Keratinocyte (primary cell): ENCODE measurements around the gene ATL2. TPM values are rescaled to one million over a fixed set of nuclear protein-coding genes. Genes with fewer than 3 reads are reported as not detected.

Experiments
- DNase-seq: peaks from one replicate; pipeline ENCODE4 v3.0.0-alpha.2; 2011; ENCODE audit warnings: low read depth, missing footprints, low spot score
- FAIRE-seq: peaks from 2 replicates; lab custom pipeline; 2011; peaks lifted over from hg19 to GRCh38; lab: Jason Lieb, UNC
- H2AFZ ChIP-seq: 2 replicates; pipeline ENCODE4 v1.6.0; 2012; ENCODE audit warnings: low read length, control low read depth, inconsistent platforms; ENCODE audit not compliant: control insufficient read depth
- H3K27ac ChIP-seq: 2 replicates; pipeline ENCODE4 v1.5.1; 2011; ENCODE audit warnings: low read length; ENCODE audit not compliant: control insufficient read depth, insufficient read depth
- H3K27me3 ChIP-seq: 3 replicates; pipeline ENCODE4 v1.6.0; 2011; ENCODE audit warnings: low read length; ENCODE audit not compliant: control insufficient read depth, insufficient read depth; ENCODE audit errors: extremely low read depth
- H3K36me3 ChIP-seq, 2 experiments: 2 replicates in 1 of 2; 3 replicates in 1 of 2; pipeline ENCODE4 v1.5.1; 2011; ENCODE audit warnings: low read length in 2 of 2, mild to moderate bottlenecking in 1 of 2; ENCODE audit not compliant: control insufficient read depth in 2 of 2, insufficient read depth in 2 of 2; ENCODE audit errors: extremely low read depth in 1 of 2
- H3K4me1 ChIP-seq: 3 replicates; pipeline ENCODE4 v1.5.1; 2011; ENCODE audit warnings: low read length; ENCODE audit not compliant: control insufficient read depth, insufficient read depth; ENCODE audit errors: extremely low read depth
- H3K4me2 ChIP-seq: 3 replicates; pipeline ENCODE4 v1.6.0; 2011; ENCODE audit warnings: low read depth, low read length; ENCODE audit not compliant: control insufficient read depth, insufficient read depth; ENCODE audit errors: extremely low read depth
- H3K4me3 ChIP-seq, 3 experiments: fragments of 200-600 bp in 1 of 3; sonication (generic) in 1 of 3; 2 replicates in 2 of 3; 3 replicates in 1 of 3; pipeline ENCODE4 v1.5.1; 2011 to 2016; ENCODE audit warnings: low read length in 3 of 3, mild to moderate bottlenecking in 3 of 3, control low read depth in 2 of 3, inconsistent platforms in 1 of 3, low read depth in 1 of 3, mixed read lengths in 1 of 3, mixed run types in 1 of 3, moderate library complexity in 1 of 3; ENCODE audit not compliant: control insufficient read depth in 2 of 3, insufficient read depth in 2 of 3; ENCODE audit errors: extremely low read depth in 1 of 3
- H3K79me2 ChIP-seq: 2 replicates; pipeline ENCODE4 v1.6.0; 2012; ENCODE audit warnings: low read length; ENCODE audit not compliant: control insufficient read depth, insufficient read depth
- H3K9ac ChIP-seq: 3 replicates; pipeline ENCODE4 v1.6.0; 2011; ENCODE audit warnings: low read length; ENCODE audit not compliant: control insufficient read depth, insufficient read depth; ENCODE audit errors: extremely low read depth
- H3K9me1 ChIP-seq: 3 replicates; pipeline ENCODE4 v1.6.0; 2011; ENCODE audit warnings: low read length; ENCODE audit not compliant: control insufficient read depth, insufficient read depth; ENCODE audit errors: extremely low read depth
- H3K9me3 ChIP-seq: 2 replicates; pipeline ENCODE4 v1.5.1; 2012; ENCODE audit warnings: low read depth, low read length; ENCODE audit not compliant: control insufficient read depth
- H4K20me1 ChIP-seq: 3 replicates; pipeline ENCODE4 v1.6.0; 2011; ENCODE audit warnings: low read length; ENCODE audit not compliant: control insufficient read depth, insufficient read depth; ENCODE audit errors: extremely low read depth
- CTCF ChIP-seq, 3 experiments: IDR thresholded peaks in 1 of 3; conservative IDR thresholded peaks in 1 of 3; optimal IDR thresholded peaks in 1 of 3; 2 replicates in 2 of 3; 3 replicates in 1 of 3; pipeline versions ENCODE3 to v1.5.1; 2011; ENCODE audit warnings: low read length in 3 of 3, mild to moderate bottlenecking in 3 of 3, moderate library complexity in 2 of 3, control low read depth in 1 of 3, inconsistent platforms in 1 of 3; ENCODE audit not compliant: insufficient read depth in 2 of 3; ENCODE audit errors: extremely low read depth in 1 of 3
- EZH2 ChIP-seq: IDR thresholded peaks from one replicate; pipeline ENCODE4 v1.6.1; 2012; ENCODE audit warnings: inconsistent platforms, mild to moderate bottlenecking, low read length, moderate library complexity
- dilution Hi-C: fragments of 300-500 bp; cut with MboI; formaldehyde crosslinking; loops from one replicate; pipeline ENCODE4 v1.7.0; 2020; ENCODE audit warnings: low sequenced_read_pairs; ENCODE audit not compliant: extremely low pct_ligation_motif_present
- polyA plus RNA-seq, 5 experiments: library from polyadenylated mRNA; depleted of rRNA in 3 of 5; stranded (reverse) in 3 of 5; stranded (forward) in 1 of 5; unstranded in 1 of 5; fragments of >200 nt; gene quantifications; 1 replicate in 1 of 5; 2 replicates in 3 of 5; 3 replicates in 1 of 5; pipeline versions ENCODE4 v1.2.1 to v1.2.3, GENCODE V29; 2011 to 2012; ENCODE audit warnings: missing spikeins in 2 of 5, low read depth in 1 of 5, low replicate concordance in 1 of 5

ATL2 gene
- polyA plus RNA-seq, 1 donor (not counting 4 experiments of a cell fraction or from before 2014, with no cell fraction given), result 83.2 TPM

DNA sequence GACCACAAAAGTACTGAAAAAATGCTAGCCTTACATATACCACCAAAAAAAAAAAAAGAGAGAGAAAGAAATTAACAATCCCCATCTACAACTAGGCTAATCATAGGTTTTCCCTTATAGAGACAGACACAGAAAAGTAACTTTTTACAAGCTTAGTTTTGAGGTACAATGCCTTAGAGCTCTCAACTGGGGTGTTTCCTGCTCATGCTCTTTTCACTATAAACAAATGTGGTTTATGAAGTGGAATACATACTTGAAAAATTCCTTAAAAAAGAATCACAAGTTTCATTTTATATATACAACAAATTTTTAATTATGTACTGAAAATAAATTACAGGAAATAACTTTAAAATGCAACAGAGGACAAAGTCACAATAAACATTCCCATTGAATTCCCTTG is 82.5 kb downstream of the ATL2 start:
- Histone ChIP-seq H3K79me2 (no peaks in the 10 kb centered on the region), H3K4me3 (no peak overlapping the region), H3K36me3 (peaks cover 9 to 17% of the 10 kb centered on the region in 2 experiments), H4K20me1 (no peaks in the 10 kb centered on the region), H3K27me3 (no peaks in the 10 kb centered on the region), H3K9me3 (no peaks in the 10 kb centered on the region), H2AFZ (no peak overlapping the region), H3K9me1 (peaks cover 2% of the 10 kb centered on the region), H3K4me1 (peaks cover 3% of the 10 kb centered on the region), H3K27ac (no peak overlapping the region), H3K9ac (no peak overlapping the region), H3K4me2 (no peak overlapping the region)
- DNase-seq (no peak), FAIRE-seq (no peak)
- dilution Hi-C loops, result loop anchor here (25.0 kb wide), 1 partner anchor 307 kb away; no protein-coding TSS in a partner anchor
- no peak for TF ChIP-seq CTCF (optimal IDR thresholded peaks at IDR 0.05 in 1 of 3, IDR thresholded peaks at IDR 0.05 in 1 of 3, conservative IDR thresholded peaks at IDR 0.05 in 1 of 3; ENCODE audit: extremely low read depth in 1 of 3, insufficient read depth in 2 of 3, low read length in 3 of 3)
- no peak for TF ChIP-seq EZH2

DNA sequence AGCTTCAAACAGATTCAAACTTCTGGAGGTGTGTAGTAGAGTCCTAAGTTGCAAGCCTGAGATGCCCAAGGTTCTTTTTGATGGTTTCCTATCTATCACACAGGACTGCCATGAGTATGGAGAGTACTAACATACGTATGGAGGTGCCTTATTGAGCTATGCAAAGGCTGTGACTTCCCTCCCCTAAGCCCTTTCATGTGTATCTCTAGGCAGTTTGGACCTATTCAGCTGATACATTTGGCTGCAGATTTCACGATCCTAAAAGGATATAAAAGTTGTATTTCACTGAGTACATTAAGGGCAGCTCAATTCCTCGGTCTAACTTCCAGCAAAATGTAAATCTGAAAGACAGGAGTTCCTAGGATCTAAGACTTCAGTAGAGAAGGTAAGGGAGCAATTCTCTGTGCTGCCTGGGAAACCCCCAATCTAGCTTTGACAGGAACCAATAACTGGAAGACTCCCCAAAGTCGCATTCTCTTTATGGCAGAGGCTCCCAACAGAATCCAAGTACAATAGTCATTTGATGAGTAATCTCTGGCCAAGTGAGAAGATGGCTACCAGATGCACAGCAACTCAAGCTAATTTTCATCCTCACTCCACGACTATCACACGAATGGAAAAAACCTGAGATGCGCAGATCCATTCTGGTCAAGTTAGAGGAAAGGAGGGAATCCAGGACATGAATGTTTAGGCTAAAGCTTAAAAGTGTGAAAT is 83.8 kb downstream of the ATL2 start:
- no peak overlapping the region for H3K4me3 ChIP-seq
- no peak overlapping the region for H3K9ac ChIP-seq
- H3K9me3 ChIP-seq, result no peaks in the 10 kb centered on the region
- no peak for TF ChIP-seq EZH2
- TF ChIP-seq CTCF (optimal IDR thresholded peaks at IDR 0.05 in 1 of 3, IDR thresholded peaks at IDR 0.05 in 1 of 3, conservative IDR thresholded peaks at IDR 0.05 in 1 of 3; ENCODE audit: extremely low read depth in 1 of 3, insufficient read depth in 2 of 3, low read length in 3 of 3), result no peak
- no peak overlapping the region for H3K27ac ChIP-seq
- no peaks in the 10 kb centered on the region for H3K79me2 ChIP-seq
- dilution Hi-C loops, result loop anchor here (25.0 kb wide), 1 partner anchor 306 kb away; no protein-coding TSS in a partner anchor
- peaks cover 3% of the 10 kb centered on the region for H3K4me1 ChIP-seq
- H3K4me2 ChIP-seq, result no peak overlapping the region
- peaks cover 2% of the 10 kb centered on the region for H3K9me1 ChIP-seq
- no peaks in the 10 kb centered on the region for H4K20me1 ChIP-seq
- no peaks in the 10 kb centered on the region for H3K27me3 ChIP-seq
- FAIRE-seq (no peak), DNase-seq (no peak)
- peaks cover 7 to 15% of the 10 kb centered on the region in 2 experiments for H3K36me3 ChIP-seq
- H2AFZ ChIP-seq, result no peak overlapping the region
